Hippocampal formation (tissue), 2 donors: ENCODE measurements around the gene MPPED1.

ENCODE experiments used
- DNase-seq, 2 donors: peaks; one replicate each; lab custom pipeline; 2025; lab: John Stamatoyannopoulos, UW

MPPED1 gene

GRCh38 chr22:43431808-43432554, 20.2 kb downstream of the MPPED1 start:
- DNase-seq = no peak

GRCh38 chr22:43432883-43433415, 21.1 kb downstream of the MPPED1 start:
- no peak for DNase-seq

DNA sequence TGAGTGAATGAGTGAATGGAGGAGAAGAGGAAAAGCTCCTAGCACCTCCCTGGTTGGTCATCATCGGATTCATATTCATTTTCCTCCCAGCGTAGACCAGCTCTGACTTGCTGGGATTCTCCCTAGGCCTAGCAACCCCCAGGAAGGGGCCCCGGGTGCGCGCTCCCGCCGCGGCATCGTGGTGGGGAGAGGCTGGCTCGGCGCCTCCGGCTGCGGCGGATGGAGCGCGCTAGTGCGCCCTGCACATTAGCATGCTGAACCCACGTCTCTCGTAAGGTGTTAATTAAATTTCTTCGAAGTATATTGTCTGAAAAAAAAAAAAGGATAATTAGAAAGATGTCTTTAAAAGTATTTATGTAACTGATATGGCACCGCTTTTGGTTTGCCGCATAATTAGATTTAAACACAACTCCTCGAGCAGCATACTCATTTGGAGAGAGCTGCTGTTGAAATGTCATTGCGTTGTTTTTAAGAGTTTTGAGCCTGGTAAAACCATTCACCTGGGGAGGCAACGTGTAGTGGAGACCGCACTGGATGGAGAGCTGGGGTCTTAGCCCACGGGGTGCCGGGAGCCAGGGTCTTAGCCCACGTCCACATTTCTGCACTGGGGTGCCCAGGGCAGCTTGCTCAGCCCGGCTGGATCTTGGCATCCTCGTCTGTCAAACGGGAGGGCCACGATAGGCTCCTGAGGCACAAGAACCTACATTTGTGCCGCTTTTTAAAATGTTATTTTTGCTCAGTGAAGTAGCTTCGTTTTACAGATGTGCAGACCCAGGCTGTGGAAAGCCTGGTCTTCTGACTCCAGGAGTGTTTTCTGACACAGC, 21.8 kb downstream of the MPPED1 start:
- DNase-seq = no peak

DNA sequence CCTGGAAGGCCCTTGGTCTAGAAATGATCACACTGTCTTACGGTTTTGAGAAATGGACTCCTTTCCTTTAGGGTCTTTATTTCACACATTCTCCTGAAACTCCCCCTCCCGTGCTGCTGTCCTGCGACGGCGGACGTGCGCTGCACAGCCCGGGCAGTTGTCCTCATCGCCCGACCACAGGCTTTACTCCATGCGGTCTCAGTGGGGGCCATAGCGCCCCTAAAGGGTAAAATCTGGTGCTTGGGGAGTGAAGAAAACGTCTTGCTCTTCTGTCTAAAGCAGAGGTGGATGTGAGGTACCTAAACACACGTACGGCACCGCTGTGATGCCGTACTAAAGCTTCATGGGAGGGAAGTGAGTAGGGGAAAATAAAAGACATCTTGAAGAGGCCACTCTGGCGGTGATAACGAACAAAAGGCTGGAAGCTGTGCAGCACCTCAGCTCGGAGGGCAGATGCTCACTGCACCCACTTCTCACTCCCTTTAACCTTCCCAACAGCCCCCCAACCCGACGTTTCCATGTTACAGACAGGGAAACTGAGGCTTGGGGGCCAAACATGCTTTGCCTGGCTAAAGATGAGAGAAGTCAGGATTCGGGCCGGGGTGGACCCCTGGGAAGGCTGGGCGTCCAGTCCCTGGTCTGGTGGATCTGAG, 22.6 kb downstream of the MPPED1 start:
- no peak for DNase-seq

GRCh38 chr22:43434928-43435311, 23.1 kb downstream of the MPPED1 start:
- no peak for DNase-seq

DNA sequence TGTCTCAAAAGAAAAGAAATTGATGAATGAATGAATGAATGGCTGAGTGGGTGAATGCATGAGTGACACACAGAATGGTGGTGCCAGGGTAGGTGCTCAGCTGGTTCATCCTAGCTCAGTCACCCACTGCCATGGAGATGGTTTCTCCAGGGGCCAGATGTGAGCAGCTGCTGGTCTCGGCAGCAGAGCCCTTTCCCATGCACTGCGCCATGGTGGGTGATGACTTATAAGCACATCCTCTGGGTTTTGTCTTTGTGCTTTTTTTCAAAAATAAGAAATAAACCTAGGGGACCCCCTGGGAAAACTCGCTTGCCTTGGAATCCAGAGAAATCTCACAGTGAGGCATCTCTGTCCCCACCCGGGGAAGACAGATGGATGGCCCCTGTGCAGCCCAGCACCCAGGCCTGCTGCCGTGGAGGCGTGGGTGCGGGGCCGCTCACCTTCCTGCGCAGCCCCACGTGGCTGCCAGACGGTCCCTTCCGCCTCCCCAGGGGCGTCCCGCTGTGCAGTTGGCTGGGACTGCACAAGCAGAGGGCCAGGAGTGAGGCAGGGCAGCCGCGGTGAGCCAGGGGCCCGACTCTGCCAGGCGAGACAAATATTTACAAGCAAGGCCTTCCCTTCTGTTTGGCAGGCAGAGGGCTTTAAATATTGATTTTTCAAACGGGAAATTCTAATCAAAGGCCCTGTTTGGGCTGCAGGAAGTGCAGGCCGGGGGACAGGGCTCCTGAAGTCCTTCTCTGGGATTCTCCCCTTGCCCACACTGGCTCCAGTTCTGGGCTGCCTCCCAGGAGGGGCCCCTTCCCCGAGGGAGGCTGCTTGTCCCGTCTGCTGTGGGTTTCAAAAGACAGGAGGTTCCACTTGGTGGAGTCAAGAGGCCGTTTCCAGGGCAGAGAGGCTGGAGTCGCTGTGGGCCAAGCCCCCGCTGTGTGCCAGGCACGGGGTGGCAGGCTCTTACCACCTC, 24.3 kb downstream of the MPPED1 start:
- no peak for DNase-seq

- DNase-seq = no peak
These were observed 25.1 kb downstream of the MPPED1 start for GRCh38 chr22:43436868-43437267.

DNA sequence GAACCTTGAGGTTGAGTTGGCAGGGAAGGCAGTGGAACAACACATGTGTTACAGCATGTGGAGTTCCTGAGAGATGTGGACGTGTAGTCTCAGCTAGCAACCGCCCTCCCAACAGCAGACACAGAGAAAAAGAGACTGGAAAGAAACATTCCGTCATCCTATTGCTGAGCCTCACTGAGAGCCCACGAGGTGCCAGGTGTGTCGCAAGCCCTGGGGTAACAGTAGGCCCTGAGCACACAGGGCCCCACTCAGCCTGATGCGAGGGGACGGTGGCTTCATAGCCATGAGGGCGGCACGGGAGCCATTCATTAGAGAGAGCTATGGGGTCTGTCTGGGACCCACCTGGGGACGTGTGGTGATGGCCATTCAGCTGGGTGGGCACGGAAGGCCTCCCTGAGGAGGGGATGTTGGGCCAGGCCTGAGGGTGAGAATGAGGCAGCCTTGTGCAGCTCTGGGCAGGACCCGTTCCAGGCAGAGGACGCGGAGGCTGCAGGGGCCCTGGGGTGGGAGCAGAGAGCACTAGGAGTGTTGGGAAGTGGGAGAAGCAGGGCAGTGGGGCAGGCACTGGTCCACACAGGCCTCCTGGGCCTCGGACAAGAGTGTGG, 26.2 kb downstream of the MPPED1 start:
- no peak for DNase-seq

- no peak for DNase-seq
These were observed 27.0 kb downstream of the MPPED1 start for GRCh38 chr22:43438666-43439347.

DNA sequence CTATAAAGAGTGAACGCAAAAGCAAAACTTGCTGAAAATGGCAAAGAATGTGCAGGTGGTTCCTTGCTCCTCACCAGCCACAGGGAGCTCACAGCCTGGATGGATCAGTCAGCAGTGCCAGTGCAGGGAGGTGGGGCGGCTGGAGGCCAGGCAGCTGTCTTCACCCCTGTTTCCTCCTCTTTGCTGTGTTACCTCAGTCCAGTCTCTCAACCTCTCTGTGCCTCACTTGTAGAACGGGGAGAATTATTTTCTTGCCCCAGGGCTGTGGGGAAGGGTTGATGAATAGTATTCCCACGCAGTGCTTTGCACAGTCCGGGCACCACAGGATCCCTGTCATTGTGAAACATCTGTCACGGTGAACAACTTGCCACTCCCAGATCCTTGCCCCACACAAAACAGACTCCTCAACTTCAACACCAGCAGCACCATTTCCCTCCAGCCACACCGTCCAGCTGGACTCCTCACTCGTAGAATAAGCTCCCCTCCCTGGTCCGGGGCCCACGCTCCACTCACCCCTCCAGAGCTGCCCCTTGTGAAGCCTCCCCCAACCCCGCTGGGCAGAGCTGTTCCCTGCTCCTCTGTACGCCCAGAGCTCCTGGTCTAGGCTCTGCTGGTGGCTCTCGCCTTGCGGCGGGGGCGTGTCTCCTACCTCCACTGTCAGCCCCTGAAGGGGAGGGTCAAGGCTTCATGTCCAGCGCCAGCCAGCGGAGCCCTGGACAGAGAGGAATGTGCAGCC, 27.7 kb downstream of the MPPED1 start:
- no peak for DNase-seq

DNA sequence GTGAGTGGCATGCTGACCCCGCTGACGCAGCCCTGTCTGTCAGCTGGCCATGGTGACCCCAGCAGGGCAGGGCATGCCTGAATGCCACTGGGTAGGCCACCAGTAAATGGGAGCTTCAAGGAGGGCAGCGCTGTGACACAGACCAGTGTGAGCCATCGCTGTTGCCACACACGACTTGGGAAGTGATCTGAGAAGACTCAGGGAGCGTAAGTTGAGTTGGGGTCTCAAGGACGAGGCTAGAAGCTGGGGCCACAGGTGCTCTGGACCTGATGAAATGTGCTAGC, 28.2 kb downstream of the MPPED1 start:
- no peak for DNase-seq

GRCh38 chr22:43440556-43440955, 28.7 kb downstream of the MPPED1 start:
- DNase-seq = no peak

- no peak for DNase-seq
These were observed 29.4 kb downstream of the MPPED1 start for GRCh38 chr22:43441216-43441615.

DNA sequence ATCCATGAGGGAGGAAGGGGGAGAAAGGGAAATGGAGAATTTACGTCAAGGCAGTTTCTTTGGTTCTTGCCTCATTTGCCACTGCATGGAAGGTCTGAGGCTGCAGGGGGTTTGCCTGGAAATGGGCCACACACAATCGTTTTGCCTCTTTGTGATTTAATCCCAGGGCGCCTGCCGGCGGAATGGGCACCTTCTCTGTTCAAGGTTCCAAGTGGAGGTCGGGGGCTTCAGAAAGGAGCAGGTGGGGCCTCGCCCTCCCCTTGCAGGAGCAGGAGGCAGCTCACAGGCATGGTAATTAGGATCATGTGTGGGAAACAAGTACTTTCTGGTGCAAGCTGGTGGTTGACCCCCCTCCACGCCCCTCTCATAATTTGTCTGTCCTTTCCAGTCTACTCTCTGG, 29.9 kb downstream of the MPPED1 start:
- DNase-seq = no peak

- no peak for DNase-seq
These were observed 30.8 kb downstream of the MPPED1 start for GRCh38 chr22:43442386-43443151.

- no peak for DNase-seq
These were observed 31.3 kb downstream of the MPPED1 start for GRCh38 chr22:43443152-43443471.

- no peak for DNase-seq
These were observed 34.4 kb downstream of the MPPED1 start for GRCh38 chr22:43446037-43446803.

GRCh38 chr22:43446916-43447315, 35.1 kb downstream of the MPPED1 start:
- no peak for DNase-seq

DNA sequence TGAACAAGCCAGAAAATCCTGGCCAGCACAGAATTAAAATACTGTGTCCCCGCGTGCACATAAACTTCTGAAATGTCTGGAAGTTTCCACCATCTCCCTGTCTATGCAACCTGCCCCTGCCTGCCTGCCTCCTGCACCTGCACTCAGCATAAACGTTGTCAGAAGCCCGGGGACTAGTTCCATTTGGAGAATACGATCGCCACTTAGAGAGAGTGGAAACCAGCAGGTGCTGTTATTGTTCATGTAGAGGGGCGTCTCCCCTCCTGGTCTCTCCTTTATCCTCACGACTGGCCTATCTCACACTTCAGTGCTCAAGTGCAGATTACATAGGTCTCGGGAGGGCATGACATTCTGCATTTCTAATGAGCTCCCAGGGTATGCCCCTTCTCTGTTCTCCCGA, 35.6 kb downstream of the MPPED1 start:
- DNase-seq = no peak
